Retina (tissue), 1 donor: Measurements from ENCODE around the gene MGLL.

Experiments used
- DNase-seq: peaks from one replicate; pipeline ENCODE4 v3.0.0-alpha.2; 2016

Gene MGLL

GRCh38 chr3:127646501-127647046 is 175.7 kb downstream of the MGLL start:
- DNase-seq = no peak

DNA sequence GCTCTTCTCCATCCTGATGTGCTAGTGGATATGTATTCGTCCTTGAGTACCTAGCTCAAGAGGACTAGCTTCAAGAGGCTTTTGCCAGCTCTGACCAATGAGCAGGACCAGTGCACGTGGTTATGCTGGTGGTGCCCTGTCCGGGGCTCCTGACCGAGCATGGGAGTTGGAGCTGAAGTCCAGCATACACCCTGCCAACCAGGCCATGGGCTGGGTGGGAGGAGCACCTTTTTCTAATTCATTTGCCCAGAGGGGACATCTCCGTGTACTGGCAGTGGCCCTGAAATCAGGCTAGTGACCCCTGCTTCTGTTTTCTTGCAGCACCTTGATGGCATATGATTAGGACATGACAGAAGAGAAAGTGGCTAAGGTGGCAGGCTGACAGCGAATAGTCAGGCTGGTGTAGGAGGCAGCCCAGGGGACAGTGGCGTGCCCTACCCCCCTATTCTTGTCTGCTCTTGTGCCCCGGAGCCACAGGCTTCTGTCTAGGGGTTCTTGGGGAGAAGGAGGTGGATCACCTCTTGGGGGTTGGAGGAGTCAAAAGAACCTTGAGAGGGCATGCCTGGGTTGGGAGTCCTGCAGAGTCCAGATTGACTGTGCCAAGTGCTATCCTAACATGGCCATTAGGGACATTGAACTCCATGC is 176.8 kb downstream of the MGLL start:
- DNase-seq = no peak

DNA sequence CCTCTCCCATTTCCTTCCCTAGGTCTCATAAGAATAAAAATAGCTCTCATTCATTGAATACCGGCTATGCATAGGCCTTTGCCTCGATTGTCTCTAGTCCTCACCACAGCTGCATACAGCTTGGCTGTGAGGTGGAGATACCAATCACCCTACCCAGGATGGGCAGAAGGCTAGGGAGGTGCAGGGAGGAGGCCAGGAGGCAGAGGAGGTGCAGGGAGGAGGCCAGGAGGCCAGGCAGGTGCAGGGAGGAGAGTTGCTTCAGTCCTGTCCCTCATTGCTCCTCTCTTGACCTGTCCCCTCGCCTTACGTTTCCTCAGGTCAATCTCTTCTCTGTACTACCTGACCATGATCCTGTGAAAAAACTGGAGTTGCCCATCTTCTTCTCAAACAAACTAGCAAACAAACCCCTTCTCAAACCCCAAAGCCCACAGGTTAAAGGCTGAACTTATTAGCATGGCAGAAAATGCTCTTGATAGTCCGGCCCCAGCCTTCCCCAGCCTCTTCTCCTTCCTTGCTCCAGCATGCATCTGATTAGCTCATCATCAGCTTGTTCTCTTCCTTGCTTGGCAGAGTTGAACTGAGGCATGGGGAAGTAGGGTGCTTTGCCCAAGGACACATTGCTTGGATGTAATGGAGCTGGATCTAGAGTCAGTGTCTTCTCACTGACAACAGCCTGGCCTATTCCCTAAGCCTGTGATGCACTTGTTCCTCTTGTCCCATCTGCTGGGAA is 177.5 kb downstream of the MGLL start:
- DNase-seq = no peak

DNA sequence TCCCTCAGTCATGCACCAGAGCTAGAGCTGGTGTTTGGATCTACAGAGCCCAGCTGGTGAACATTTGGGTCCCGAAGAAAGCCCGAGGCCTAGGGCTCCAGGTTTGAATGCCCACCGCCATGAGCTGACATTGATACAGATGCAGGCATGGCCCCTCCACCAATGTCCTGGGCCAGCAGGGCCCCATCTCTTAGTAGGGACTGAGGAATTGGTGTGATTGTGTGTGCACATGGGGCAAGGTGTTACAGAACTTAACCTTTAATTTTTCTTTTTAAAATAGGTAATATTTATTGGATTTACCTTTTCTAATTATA is 182.3 kb downstream of the MGLL start:
- DNase-seq = no peak

- no peak for DNase-seq
Measured at GRCh38 chr3:127639173-127640041, 182.9 kb downstream of the MGLL start.
